Activated T-cell treated with anti-CD3 and anti-CD28 coated beads, Interleukin-2, amount 50 U/mL, for 1 hour (primary cell): Measurements from ENCODE around the gene CCL5.

Experiments
- DNase-seq: peaks from one replicate; pipeline ENCODE4 v3.0.0-alpha.2; 2020

Gene CCL5

DNA sequence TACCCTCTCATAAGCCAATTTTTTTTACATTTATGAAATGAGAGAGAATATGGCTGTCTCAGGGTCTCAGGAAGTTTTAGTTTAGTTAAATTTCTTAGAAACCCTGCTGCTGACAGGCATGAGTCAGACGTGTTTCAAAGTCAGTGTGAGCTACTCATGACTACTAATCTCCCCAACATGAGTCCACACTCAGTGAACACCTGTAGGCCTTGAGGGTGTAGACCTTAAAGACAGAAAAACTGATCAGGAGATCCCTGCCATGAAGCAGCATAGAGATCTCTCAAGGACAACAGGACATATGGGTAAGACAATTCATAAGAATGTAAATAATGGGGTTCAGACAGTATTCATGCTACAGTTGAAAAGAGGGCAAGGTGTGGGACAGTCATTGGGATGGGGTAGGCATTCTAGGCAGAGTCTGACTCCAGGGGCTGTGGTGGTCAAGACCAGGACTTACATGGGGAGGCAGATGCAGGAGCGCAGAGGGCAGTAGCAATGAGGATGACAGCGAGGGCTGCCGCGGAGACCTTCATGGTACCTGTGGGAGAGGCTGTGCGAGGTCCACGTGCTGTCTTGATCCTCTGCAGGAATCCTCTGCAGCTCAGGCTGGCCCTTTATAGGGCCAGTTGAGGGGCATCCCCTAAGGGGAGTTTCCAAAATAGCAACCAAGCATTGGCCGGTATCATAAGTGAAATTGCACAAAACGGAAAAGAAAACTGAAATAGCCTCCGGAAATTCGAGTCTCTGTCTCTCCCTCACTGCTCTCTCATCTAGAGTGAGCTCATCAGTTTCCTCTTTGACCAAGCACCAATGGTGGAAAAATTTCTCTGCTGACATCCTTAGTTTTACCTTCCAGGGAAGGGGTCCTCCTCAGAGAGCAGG lies at the start of gene CCL5:
Gene CCL5, minus strand, starts transcription at position 588 of the 882 bp plus-strand sequence.
- DNase-seq: peak; percentile 58

DNA sequence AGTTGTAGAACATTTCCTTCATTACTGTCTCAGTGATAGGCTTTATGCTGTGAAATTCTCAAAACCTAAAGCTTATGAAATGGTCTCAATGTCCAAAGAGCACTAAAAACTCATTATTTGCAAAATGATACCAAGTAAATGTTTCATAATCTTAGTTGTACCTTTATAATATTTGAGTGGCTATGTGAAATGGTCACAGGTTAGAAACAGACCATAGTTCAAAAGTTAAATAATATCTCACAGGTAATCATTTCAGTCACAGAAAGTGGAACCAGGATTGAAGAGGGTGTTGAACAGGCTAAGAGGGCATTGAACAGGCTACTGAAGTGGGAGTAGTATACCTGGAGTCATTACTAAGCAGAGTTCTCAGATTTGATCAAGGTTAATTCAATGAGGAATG lies 47.6 kb upstream of the CCL5 start:
- DNase-seq: no peak

DNA sequence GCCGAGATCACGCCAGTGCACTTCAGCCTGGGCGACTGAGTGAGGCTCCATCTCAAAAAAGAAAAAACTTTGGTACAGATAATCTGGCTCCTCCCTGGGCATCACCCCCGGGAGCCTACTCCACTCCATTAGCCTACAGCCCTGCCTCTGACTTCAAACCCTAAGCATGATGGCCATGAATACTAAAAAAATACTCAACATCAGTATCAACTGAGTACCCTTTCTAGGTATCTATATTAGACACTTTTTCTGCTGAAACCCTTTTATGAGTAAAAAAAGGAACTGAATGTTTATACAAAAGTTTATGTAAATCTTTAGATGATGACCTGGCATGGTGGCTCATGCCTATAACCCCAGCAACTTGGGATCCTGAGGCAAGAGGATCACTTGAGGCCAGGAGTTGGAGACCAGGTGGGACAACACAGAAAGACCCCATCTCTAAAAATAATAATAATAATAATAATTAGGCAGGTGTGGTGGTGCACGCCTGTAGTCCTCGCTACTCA lies 43.5 kb upstream of the CCL5 start:
- no peak for DNase-seq

DNA sequence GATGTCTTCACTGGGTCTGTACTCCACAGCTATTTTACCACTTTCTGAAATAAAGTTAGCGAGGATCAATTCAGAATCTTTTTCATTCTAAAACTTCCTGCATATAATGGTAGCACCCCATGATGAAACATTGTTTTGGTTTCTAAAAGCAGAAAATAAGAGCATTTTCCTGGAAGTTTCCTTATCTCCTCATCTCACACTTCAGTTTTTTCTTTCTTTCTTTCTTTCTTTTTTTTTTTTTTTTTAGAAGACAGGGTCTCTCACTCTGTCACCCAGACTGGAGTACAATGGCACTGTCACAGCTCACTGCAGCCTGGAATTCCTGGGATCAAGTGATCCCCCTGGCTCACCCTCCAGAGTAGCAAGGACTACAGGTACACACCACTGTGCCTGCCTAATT lies 40.1 kb upstream of the CCL5 start:
- DNase-seq: no peak

DNA sequence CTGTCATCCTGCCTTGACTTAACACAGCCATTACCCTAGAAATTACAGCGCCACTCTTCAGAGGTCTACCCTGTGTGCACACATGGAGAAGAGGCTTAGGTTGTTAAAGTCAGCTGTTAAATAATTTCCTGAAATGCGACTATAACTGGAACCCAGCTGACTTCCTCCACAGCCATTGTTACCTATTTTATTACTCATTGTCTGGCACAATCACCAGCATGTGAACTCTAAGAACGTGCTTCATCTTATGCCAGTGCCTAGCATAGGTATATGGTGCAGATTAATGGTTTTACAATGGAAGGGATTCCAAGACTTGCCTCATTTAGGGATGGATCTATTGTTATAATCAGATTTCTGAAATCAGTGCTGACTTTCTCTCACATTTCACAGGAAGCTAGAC lies 38.5 kb upstream of the CCL5 start:
- DNase-seq: no peak

DNA sequence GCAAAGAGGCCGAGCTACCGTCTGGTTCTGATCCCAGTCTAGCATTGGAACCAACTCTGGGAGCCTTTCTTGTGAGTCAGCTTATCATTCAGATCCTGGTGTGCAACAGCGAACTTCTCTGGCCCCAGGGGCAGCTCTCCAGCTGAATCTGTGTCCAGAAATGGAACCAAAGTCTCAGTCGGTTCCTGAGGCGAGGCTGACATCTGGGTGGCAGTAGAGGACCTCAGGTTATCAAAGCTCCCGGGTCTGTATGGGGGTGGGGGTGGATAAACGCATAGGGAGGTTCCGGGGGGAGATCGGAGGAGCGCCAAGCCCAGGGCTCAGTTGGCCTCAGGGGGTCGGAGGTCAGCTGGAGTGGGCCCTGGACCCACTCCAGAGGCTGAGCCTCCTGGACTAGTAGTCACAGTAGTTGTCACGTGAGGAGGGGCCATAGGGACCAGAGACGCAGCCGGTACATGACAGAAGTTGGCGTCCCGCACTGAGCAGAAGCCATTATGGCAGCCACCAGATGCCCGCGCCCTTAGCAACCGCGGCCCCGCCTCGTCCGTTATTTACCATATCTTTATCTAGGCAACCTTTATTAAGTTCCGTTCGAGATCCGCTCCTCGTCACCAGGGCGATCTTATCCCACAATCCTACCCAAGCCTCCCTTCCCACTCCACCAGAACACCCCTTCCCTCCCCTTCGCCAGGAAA lies 37.5 kb upstream of the CCL5 start:
- DNase-seq: no peak

DNA sequence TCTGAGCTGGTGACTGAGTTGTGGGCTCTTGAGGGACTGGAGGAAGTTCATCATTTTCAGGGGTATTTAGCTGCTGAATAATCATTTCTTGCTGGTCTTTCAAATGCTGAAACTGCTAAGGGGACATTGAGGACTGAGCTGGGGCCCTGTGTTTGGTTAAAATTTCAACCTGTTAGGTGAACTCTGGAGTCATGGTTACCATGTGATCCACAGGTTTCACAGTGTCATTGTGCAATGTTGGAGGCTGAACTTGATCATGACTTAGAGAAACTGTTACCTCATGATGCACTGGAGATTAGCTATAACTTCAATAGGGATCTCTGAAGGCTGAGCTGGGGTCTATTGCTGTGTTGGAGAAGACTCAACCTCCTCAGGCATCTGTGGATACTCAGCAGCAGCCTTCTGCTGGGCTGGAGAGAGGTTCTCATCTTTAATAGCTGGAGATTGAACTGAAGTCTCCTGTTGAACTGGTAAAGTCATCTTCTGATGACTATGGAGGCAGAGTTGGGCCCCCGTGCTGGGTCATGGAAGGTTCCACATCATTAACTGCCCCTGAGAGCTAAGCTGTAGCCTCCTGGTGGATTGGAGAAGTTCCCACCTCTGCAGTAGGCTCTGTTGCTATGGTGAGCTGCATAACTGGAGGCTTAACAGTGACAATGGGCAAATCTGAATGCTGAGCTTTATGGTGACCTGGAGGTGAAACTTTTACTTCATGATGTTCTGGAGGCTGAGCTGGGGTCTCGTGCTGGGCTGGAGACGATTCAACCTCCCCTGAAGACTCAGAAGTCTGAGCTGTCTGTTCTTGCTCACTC lies 35.2 kb upstream of the CCL5 start:
- no peak for DNase-seq

DNA sequence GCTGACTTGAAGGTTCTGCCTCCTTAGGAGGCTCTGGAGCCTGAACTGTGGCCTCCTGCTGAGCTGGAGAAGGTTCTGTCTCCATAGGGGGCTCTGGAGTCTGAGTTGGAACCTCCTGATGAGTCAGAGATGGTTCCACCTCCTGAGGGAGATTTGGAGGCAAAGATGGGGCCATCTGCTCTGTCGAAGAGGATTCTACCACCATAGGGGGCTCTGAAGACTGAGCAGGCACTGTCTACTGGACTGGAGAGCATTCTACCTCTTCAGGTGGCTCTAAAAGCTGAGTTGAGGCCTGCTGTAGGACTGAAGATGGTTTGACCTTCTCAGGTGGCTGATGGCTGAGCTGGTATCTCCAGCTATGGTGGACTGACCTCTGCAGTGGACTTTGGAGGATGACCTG lies 34.2 kb upstream of the CCL5 start:
- no peak for DNase-seq

DNA sequence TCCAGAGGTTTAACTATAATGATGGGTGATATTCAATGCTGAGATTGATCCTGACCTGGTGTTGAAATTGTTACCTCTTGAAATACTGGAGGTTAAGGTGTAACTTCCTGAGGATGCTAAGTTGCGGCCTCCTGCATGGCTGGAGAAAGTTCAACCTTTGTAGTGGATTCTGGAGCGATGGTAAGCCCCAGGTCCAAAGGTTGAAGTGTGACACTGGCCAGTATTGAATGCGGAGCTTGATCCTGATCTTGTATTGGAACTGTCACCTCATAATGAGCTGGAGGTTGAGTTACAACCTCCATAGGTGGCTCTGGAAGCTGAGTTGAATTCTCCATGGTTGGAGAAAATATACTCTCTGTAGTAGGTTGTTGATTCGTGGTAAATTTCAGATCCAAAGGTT lies 33.4 kb upstream of the CCL5 start:
- DNase-seq: no peak

DNA sequence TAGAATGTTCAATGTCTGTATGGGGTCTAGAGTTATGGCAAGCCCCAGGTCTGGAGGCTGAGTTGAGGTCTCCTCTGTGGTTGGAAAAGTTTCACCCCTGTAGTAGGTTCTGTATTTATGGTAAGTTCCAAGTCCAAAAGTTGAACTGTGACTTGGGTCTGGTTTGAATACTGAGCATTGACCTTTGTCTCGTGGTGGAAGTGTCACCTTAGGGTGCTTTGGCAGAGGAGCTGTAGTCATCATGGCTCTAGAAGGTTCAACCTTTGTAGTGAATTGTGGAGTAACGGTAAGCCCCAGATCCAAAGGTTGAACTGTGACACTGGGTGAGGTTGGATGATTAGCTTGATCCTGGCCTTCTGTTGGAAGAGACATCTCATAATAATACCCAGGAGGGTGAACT lies 32.8 kb upstream of the CCL5 start:
- no peak for DNase-seq

DNA sequence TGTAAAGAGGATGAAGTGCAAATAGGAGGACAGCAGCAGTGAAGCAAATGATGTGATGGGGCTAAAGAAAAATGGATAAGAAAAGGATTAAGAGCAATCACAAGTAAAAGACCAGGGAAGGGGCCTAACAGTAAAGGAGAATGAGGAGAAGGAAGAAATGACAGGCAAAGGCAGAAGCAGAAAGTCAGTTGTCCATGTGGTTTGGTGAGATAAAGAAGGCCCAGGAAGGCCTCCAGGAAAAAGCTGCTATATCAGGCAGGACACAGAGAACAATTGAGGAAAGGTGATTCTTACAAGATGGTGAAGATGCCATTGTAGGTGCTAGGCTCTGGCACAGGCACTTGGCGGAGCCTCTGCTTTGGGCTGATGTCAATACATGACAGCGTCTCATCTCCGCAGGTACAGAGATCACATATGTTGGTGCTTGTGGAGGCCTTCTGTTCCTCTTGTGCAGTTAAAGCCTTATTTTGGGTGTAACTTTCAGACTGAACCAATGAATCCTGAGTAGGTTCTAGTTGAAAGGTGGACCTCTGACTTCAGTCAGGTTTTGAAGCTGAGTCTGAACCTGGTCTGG lies 32.3 kb upstream of the CCL5 start:
- DNase-seq: no peak

DNA sequence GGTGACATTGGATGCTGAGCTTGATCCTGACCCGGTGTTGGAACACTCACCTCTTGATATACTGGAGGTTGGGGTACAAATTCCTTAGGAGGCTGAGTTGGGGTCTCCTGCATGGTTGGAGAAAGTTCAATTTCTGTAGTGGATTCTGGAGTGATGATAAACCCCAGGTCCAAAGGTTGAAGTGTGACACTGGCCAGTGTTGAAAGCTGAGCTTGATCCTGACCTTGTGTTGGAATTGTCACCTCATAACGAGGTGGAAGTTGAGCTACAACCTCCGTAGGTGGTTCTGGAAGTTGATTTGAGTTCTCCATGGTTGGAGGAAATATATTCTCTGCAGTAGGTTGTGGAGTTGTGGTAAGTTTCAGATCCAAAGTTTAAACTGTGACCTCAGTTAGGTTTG lies 29.2 kb upstream of the CCL5 start:
- DNase-seq: no peak

DNA sequence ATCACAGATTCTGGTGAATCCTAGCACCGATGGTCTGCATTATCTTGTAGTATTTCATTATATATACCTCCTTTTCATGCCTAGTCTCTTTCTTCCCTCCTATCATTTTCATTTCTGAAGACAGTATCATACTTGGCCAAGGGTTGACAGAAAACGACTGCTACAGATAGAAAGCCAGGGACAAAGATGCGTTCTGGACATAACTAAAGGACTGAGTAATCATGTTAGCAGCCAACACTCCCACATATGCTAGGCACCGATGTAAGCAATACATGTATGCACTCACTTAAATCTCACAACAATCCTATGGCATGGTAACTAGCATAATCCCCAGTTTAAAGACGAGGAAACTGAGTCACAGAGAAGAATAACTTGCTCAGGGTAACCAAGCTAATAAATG lies 27.5 kb upstream of the CCL5 start:
- DNase-seq: no peak

DNA sequence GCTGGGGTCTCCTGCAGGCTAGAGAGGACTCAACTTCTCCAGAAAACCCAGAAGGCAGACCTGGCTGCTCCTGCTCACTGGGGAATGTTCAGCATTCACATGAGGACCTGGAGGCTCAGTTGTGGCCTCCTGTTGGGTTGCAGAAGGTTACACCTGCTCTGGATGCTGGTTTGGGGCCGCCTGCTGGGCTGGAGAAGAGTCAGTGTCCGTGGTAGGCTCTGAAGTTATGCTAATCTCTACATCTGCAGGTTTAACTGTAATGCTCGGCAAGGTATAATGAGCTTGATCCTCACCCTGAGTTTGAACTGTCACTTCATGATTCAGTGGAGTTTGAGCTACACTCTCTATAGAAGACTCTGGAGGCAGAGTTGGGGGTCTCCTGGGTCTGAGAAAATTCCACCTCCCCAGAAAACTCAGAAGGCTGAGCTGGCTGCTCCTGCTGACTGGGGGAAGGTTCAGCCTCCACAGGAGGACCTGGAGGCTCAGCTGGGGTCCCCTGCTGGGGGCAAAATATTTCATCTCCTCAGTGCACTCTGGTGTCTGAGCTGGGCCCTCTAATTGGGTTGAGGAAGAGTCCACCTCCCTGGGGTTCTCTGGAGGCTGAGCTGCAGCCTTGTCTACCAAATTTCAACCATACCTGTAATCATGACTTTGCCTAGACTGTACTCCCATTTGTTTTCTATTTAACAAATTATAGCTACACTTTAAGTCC lies 26.9 kb upstream of the CCL5 start:
- no peak for DNase-seq

DNA sequence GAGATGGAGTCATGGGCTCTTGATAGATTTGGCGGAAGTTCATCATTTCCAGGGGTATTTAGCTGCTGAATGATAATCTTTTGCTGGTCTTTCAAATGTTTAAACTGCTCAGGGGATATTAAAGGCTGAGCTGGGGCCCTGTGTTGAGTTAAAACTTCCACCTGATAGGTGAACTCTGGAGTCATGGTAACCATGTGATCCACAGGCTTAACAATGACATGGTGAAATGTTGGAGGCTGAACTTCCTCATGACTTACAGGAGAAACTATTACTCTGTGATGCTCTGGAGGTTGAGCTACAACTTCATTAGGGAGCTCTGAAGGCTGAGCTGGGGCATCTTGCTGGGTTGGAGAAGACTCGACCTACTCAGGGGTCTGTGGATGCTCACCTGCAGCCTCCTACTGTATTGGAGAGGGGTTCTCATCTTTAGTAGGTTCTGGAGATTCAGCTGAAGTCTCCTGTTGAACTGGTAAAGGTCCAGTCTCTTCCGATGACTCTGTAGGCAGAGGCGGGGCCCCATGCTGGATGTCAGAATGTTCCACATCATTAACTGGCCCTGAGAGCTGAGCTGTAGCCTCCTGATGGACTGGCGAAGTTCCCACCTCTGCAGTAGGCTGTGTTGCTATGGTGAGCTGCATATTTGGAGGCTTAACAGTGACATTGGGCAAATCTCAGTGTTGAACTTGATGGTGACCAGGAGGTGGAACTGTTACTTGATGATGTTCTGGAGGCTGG lies 26.2 kb upstream of the CCL5 start:
- DNase-seq: no peak

DNA sequence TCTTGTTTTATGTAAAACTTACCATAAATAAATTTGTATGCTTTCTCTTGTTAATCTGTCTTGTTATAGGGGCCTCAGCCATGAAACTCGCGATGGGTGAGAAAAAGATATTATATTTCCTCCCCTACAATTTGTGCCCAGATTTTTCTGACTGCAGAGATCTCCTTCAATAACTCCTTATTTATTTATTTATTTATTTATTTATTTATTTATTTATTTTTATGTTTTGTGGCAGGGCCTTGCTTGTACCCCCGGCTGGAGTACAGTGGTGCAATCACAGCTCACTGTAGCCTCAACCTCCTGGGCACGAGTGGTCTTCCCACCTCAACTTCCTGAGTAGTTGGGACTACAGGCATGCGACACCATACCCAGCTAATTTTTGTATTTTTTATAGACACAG lies 23.3 kb upstream of the CCL5 start:
- no peak for DNase-seq

DNA sequence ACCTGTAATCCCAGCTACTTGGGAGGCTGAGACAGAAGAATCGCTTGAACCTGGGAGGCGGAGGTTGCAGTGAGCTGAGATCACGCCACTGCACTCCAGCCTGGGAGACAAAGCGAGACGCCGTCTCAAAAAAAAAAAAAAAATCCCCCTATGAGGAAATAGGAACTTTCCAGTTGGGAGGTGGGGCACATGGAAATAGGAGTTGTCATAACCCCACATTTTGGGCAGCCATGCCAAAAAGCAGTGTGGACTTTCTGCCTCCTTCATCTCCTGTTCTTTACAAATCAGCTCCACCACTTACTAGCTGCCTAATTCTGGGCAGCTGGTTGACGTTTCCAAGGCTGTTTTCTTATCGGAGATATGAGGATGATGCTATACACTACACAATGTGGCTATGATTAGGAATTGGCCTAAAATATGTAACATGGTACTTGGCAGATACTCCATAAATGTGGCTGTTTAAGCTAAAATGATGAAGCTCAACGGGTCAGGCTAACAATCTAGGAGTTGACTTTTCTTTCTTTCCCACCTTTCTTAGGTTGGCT lies 21.5 kb upstream of the CCL5 start:
- DNase-seq: no peak

DNA sequence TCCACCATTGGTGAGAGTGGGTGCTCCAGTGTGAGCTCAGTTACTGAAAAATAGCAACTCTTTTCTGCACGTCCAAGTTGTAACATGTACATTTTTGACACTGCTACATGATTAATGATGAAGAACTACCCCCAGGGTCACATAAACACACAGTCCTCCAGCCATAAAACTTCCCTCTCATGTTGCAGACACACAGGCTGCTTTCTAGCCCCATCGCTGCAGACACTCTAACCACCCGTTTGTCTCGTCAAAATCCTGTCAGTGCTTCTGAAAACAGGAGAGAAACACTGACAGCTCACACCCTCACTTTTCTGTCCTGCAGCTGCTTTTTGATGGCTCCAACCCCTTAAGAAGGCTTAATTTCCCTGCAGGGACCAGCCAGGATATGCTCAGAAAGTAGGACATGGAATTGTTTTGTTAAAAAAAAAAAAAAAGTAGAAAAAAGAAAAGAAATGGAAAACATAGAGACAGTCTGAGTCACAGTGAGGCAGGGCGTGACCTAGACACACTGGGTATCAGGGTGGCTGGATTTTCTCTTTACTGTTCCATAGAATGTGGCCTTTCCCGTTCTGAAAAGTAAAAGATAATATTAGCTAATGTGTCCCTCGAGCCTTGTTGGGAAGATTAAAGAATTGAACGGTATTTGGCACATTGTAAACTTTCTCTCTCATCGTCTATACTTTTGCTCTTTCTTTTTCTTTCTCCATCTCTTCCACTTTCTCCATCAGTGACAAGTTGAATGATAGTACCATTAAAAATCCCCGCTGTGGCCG lies 20.7 kb upstream of the CCL5 start:
- DNase-seq: no peak

DNA sequence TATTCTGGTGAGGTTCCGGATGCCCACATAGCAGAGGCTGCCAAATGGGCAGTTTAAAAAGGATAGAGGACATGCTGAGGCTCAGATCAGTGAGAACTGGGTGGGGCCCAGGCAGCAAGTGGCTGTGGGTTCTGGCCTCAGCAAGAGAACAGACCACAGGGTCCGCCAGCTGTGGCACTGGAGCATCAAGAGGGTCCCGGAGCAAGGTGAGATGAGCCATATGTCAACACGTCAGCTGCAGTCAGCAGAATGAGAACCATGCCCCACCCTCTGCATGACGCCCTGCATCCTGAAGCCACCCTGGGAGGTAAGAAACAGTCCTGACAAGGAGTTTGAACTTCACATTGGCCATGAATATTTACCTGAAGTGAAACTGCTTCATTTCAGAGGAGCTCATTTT lies 20.1 kb upstream of the CCL5 start:
- DNase-seq: no peak

DNA sequence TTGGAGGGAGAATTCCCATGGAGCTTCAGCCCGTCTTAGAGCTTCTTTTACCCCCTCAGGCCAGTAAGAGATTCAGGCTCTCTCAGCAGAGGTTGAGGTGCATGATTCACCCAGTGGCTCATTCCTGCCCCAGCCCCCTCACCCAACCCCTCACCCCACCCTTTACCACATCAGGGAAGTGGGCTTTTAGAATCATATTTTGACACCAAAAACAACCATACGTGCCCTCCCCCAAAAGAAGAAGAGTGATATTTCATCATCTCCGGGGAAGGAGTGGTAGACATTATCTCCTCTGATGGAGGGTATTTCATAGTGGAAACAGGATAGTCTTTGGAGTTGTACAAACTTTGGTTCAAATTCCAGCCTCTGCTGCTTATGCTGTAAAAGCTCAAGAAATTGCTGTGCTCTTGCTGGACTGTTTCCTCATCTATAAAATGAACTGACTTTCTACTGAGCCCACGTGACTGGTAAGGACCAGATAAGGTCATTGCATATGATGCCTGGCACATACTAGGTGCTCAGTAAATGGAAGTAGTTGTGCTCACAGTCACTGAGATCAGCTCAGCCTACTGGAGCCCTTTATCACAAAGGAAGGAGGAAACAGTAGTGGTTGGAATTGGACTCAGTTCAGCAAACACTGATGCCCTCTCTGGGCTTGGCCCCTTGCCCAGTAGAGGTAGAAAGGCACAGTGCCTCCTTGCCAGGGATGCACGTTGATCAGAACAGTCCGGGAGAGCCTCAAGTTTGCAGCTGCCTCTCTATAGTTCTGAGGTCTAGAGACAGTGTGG lies 18.3 kb upstream of the CCL5 start:
- no peak for DNase-seq
